Nephron (organoid): ENCODE results near the gene WBP1L.

Experiments
- H3K27ac Mint-ChIP-seq, 3 experiments: 2 replicates each; pipeline ENCODE4 v1.8.0; 2020; ENCODE audit warnings: mixed read lengths in 3 of 3, mild to moderate bottlenecking in 2 of 3, moderate library complexity in 1 of 3
- H3K27me3 Mint-ChIP-seq: 2 replicates; pipeline ENCODE4 v1.8.0; 2021; ENCODE audit warnings: low read depth, mild to moderate bottlenecking, moderate library complexity, mixed read lengths
- H3K36me3 Mint-ChIP-seq: 2 replicates; pipeline ENCODE4 v1.8.0; 2020; ENCODE audit warnings: low read depth, mixed read lengths
- H3K4me1 Mint-ChIP-seq: 2 replicates; pipeline ENCODE4 v1.8.0; 2020; ENCODE audit warnings: mixed read lengths
- H3K4me3 Mint-ChIP-seq, 3 experiments: 2 replicates each; pipeline ENCODE4 v1.8.0; 2020; ENCODE audit warnings: mild to moderate bottlenecking in 3 of 3, mixed read lengths in 3 of 3, moderate library complexity in 2 of 3
- H3K9me3 Mint-ChIP-seq: 2 replicates; pipeline ENCODE4 v1.8.0; 2020; ENCODE audit warnings: mixed read lengths
- CTCF ChIP-seq, 3 experiments: fragments of 200-600 bp; sonication (generic); IDR thresholded peaks; one replicate each; pipeline ENCODE4 v1.5.0; 2021; ENCODE audit warnings: antibody characterized with exemption in 3 of 3; ENCODE audit not compliant: unreplicated experiment in 3 of 3

The WBP1L gene

GRCh38 chr10:102763037-102763607 lies 19.4 kb downstream of the WBP1L start:
- Mint-ChIP-seq H3K4me3 (peak overlapping the region in 2 of 3 experiments; percentile 10 to 51), H3K36me3 (peaks cover 5% of the 10 kb centered on the region), H3K9me3 (no peaks in the 10 kb centered on the region), H3K27ac (peak overlapping the region; percentile 88 to 98 (median 97)), H3K4me1 (peaks cover 72% of the 10 kb centered on the region), H3K27me3 (no peaks in the 10 kb centered on the region)
- TF ChIP-seq CTCF (IDR thresholded peaks at IDR 0.05; ENCODE audit: unreplicated experiment in 3 of 3): no peak

- no peak for TF ChIP-seq CTCF (IDR thresholded peaks at IDR 0.05; ENCODE audit: unreplicated experiment in 3 of 3)
- H3K36me3 Mint-ChIP-seq: peaks cover 5% of the 10 kb centered on the region
- peak overlapping the region; percentile 87 to 98 (median 97) for H3K27ac Mint-ChIP-seq
- peaks cover 65% of the 10 kb centered on the region for H3K4me1 Mint-ChIP-seq
- no peaks in the 10 kb centered on the region for H3K9me3 Mint-ChIP-seq
- peak overlapping the region in 2 of 3 experiments; percentile 14 to 49 for H3K4me3 Mint-ChIP-seq
- H3K27me3 Mint-ChIP-seq: no peaks in the 10 kb centered on the region
Measured at GRCh38 chr10:102764470-102765161, 20.9 kb downstream of the WBP1L start.

- peak overlapping the region; percentile 1 to 41 (median 14) for H3K4me3 Mint-ChIP-seq
- H3K27me3 Mint-ChIP-seq: no peaks in the 10 kb centered on the region
- H3K36me3 Mint-ChIP-seq: peaks cover 5% of the 10 kb centered on the region
- peak overlapping the region; percentile 87 to 98 (median 97) for H3K27ac Mint-ChIP-seq
- no peak for TF ChIP-seq CTCF (IDR thresholded peaks at IDR 0.05; ENCODE audit: unreplicated experiment in 3 of 3)
- no peaks in the 10 kb centered on the region for H3K9me3 Mint-ChIP-seq
- peaks cover 66% of the 10 kb centered on the region for H3K4me1 Mint-ChIP-seq
Measured at GRCh38 chr10:102765336-102765735, 21.6 kb downstream of the WBP1L start.

GRCh38 chr10:102767428-102768160 lies 23.8 kb downstream of the WBP1L start:
- Mint-ChIP-seq H3K4me1 (peaks cover 69% of the 10 kb centered on the region), H3K4me3 (peak overlapping the region in 1 of 3 experiments; percentile 26), H3K36me3 (peaks cover 5% of the 10 kb centered on the region), H3K9me3 (no peaks in the 10 kb centered on the region), H3K27me3 (no peaks in the 10 kb centered on the region), H3K27ac (peak overlapping the region; percentile 91 to 98 (median 94))
- no peak for TF ChIP-seq CTCF (IDR thresholded peaks at IDR 0.05; ENCODE audit: unreplicated experiment in 3 of 3)

- TF ChIP-seq CTCF (IDR thresholded peaks at IDR 0.05; ENCODE audit: unreplicated experiment in 3 of 3): no peak
- Mint-ChIP-seq H3K4me1 (peaks cover 72% of the 10 kb centered on the region), H3K36me3 (peaks cover 5% of the 10 kb centered on the region), H3K27me3 (no peaks in the 10 kb centered on the region), H3K27ac (peak overlapping the region; percentile 61 to 81 (median 80)), H3K4me3 (no peak overlapping the region), H3K9me3 (no peaks in the 10 kb centered on the region)
Measured at GRCh38 chr10:102769375-102770107, 25.8 kb downstream of the WBP1L start.
